GM12878 (cell line): ENCODE results near the gene CD38.

Experiments used
- BHLHE40 ChIP-seq, 2 experiments: fragments of 450-650 bp in 1 of 2; IDR thresholded peaks; 2 replicates each; pipeline ENCODE4 v1.6.1; 2011 to 2017; ENCODE audit warnings: low read depth in 2 of 2, borderline replicate concordance in 1 of 2, improper control_type of control experiment in 1 of 2, low read length in 1 of 2, mild to moderate bottlenecking in 1 of 2
- CBX5 ChIP-seq: sonication (generic); IDR thresholded peaks from 2 replicates; pipeline ENCODE4 v1.6.1; 2016; ENCODE audit warnings: low read depth, moderate library complexity, mild to moderate bottlenecking, inconsistent platforms
- EP300 ChIP-seq, 2 experiments: fragments of 150-350 bp in 1 of 2; IDR thresholded peaks; 2 replicates each; pipeline ENCODE4 v1.6.1; 2011 to 2012; ENCODE audit warnings: low read depth in 2 of 2, low read length in 2 of 2, borderline replicate concordance in 1 of 2, improper control_type of control experiment in 1 of 2, inconsistent platforms in 1 of 2; ENCODE audit not compliant: control insufficient read depth in 1 of 2
- MTA2 ChIP-seq: fragments of 450-650 bp; IDR thresholded peaks from 2 replicates; pipeline ENCODE4 v1.6.1; 2016; ENCODE audit warnings: low read depth, mild to moderate bottlenecking, moderate library complexity
- MTA3 ChIP-seq: IDR thresholded peaks from 2 replicates; pipeline ENCODE4 v1.6.1; 2012; ENCODE audit warnings: low read length, inconsistent platforms, borderline replicate concordance
- MYC ChIP-seq: IDR thresholded peaks from 2 replicates; pipeline ENCODE4 v1.6.1; 2011; ENCODE audit warnings: mild to moderate bottlenecking, low read length, moderate library complexity, inconsistent platforms; ENCODE audit not compliant: insufficient read depth, insufficient replicate concordance, insufficient read length, severe bottlenecking
- NFIC ChIP-seq: IDR thresholded peaks from 2 replicates; pipeline ENCODE4 v1.6.1; 2012; ENCODE audit warnings: low read depth, mild to moderate bottlenecking, inconsistent platforms, low read length, moderate library complexity
- POLR2A ChIP-seq: IDR thresholded peaks from 2 replicates; pipeline ENCODE4 v1.6.1; 2011; ENCODE audit warnings: low read depth, mild to moderate bottlenecking, low read length
- POLR2AphosphoS2 ChIP-seq: IDR thresholded peaks from 2 replicates; pipeline ENCODE4 v1.6.1; 2011; ENCODE audit warnings: low read depth, mild to moderate bottlenecking, low read length, improper control_type of control experiment, moderate library complexity
- SMC3 ChIP-seq: IDR thresholded peaks from 2 replicates; pipeline ENCODE4 v1.6.1; 2011; ENCODE audit warnings: low read length, improper control_type of control experiment, borderline replicate concordance
- TCF12 ChIP-seq: IDR thresholded peaks from 2 replicates; pipeline ENCODE4 v1.6.1; 2011; ENCODE audit warnings: low read depth, mild to moderate bottlenecking, low read length

- TF ChIP-seq POLR2A: no peak
- no peak for TF ChIP-seq NFIC
- TF ChIP-seq MYC: no peak
- TF ChIP-seq POLR2AphosphoS2: no peak
- TF ChIP-seq CBX5: no peak
- TF ChIP-seq EP300 (IDR thresholded peaks at IDR 0.05; ENCODE audit: borderline replicate concordance in 1 of 2, control insufficient read depth in 1 of 2, low read depth in 2 of 2, low read length in 2 of 2): no peak
- no peak for TF ChIP-seq MTA3
- no peak for TF ChIP-seq SMC3
- no peak for TF ChIP-seq BHLHE40 (IDR thresholded peaks at IDR 0.05; ENCODE audit: borderline replicate concordance in 1 of 2, low read depth in 2 of 2, low read length in 1 of 2)
- TF ChIP-seq TCF12: no peak
- TF ChIP-seq MTA2: no peak
These were observed 93.0 kb downstream of the CD38 start for GRCh38 chr4:15870921-15871664.
